GM18907 (cell line): ENCODE data around the gene DGKD.

ENCODE experiments used
- ATAC-seq: cut with Tn5 transposase; IDR thresholded peaks from one replicate; pipeline ENCODE4 v1.9.1; 2021; ENCODE audit warnings: mild to moderate bottlenecking, moderate library complexity; ENCODE audit not compliant: unreplicated experiment

Gene DGKD

GRCh38 chr2:233443511-233444183 lies 89.4 kb downstream of the DGKD start:
- peak; percentile 50 for ATAC-seq

- no peak for ATAC-seq
These were observed 90.2 kb downstream of the DGKD start for GRCh38 chr2:233444501-233444900.

- ATAC-seq, result no peak
These were observed 91.0 kb downstream of the DGKD start for GRCh38 chr2:233445152-233445830.

GRCh38 chr2:233446121-233446520 lies 91.8 kb downstream of the DGKD start:
- ATAC-seq, result no peak

- ATAC-seq, result no peak
These were observed 92.5 kb downstream of the DGKD start for GRCh38 chr2:233446606-233447305.

- no peak for ATAC-seq
These were observed 93.4 kb downstream of the DGKD start for GRCh38 chr2:233447506-233448219.

- ATAC-seq, result no peak
These were observed 93.9 kb downstream of the DGKD start for GRCh38 chr2:233448220-233448559.

GRCh38 chr2:233448575-233448974 lies 94.3 kb downstream of the DGKD start:
- ATAC-seq, result no peak

GRCh38 chr2:233449081-233449901 lies 95.0 kb downstream of the DGKD start:
- no peak for ATAC-seq

- ATAC-seq, result no peak
These were observed 95.9 kb downstream of the DGKD start for GRCh38 chr2:233449921-233450863.

GRCh38 chr2:233450864-233451575 lies 96.7 kb downstream of the DGKD start:
- ATAC-seq, result no peak

GRCh38 chr2:233451950-233452349 lies 97.7 kb downstream of the DGKD start:
- no peak for ATAC-seq

GRCh38 chr2:233453111-233453915 lies 99.0 kb downstream of the DGKD start:
- ATAC-seq, result no peak

- ATAC-seq, result no peak
These were observed 99.6 kb downstream of the DGKD start for GRCh38 chr2:233453916-233454315.

GRCh38 chr2:233455006-233455405 lies 100.7 kb downstream of the DGKD start:
- ATAC-seq, result no peak

GRCh38 chr2:233455491-233455890 lies 101.2 kb downstream of the DGKD start:
- no peak for ATAC-seq

GRCh38 chr2:233456111-233456510 lies 101.8 kb downstream of the DGKD start:
- no peak for ATAC-seq

- no peak for ATAC-seq
These were observed 102.6 kb downstream of the DGKD start for GRCh38 chr2:233456934-233457333.
